H1 (cell line): Measurements from ENCODE around the gene LNPEP. TPM values are rescaled to one million over a fixed set of nuclear protein-coding genes. Genes with fewer than 3 reads are reported as not detected.

Experiments
- CTCF ChIA-PET: fragments of 300-600 bp; sonication (Branson Sonifier 250); formaldehyde crosslinking; loops from one replicate; lab custom pipeline; 2021; ENCODE audit not compliant: partially characterized antibody; lab: Charles Lee
- POLR2A ChIA-PET: fragments of 300-600 bp; sonication (Branson Sonifier 250); formaldehyde crosslinking; loops from one replicate; lab custom pipeline; 2021; ENCODE audit warnings: inconsistent platforms; ENCODE audit not compliant: partially characterized antibody; lab: Charles Lee
- DNase-seq, 2 experiments: peaks; one replicate each; pipeline versions ENCODE4 v3.0.0 to v3.0.0-alpha.2; 2010 to 2022; ENCODE audit warnings: low spot score in 2 of 2, low read depth in 1 of 2, mixed read lengths in 1 of 2
- FAIRE-seq: peaks from 2 replicates; lab custom pipeline; 2011; peaks lifted over from hg19 to GRCh38; lab: Jason Lieb, UNC
- H2AFZ ChIP-seq: 2 replicates; pipeline ENCODE4 v1.8.1; 2012; ENCODE audit warnings: low read length, inconsistent platforms
- H2AK5ac ChIP-seq: 2 replicates; pipeline ENCODE4 v1.6.1; 2013; ENCODE audit warnings: low read depth, low read length
- H2BK120ac ChIP-seq: replicated peaks from 2 replicates; pipeline ENCODE3; 2013; ENCODE audit warnings: low read depth, low read length, inconsistent platforms
- H2BK12ac ChIP-seq: 2 replicates; pipeline ENCODE4 v1.6.1; 2013; ENCODE audit warnings: low read depth, low read length
- H2BK15ac ChIP-seq: 2 replicates; pipeline ENCODE4 v1.6.1; 2013; ENCODE audit warnings: low read length
- H2BK20ac ChIP-seq: 2 replicates; pipeline ENCODE4 v1.6.1; 2013; ENCODE audit warnings: low read length
- H2BK5ac ChIP-seq: 2 replicates; pipeline ENCODE4 v1.6.1; 2013; ENCODE audit warnings: low read depth, low read length
- H3K14ac ChIP-seq: 2 replicates; pipeline ENCODE4 v1.6.1; 2013; ENCODE audit warnings: inconsistent platforms; ENCODE audit not compliant: insufficient read length
- H3K18ac ChIP-seq: 2 replicates; pipeline ENCODE4 v1.6.1; 2013; ENCODE audit warnings: low read length; ENCODE audit errors: extremely low read depth
- H3K23ac ChIP-seq: 2 replicates; pipeline ENCODE4 v1.6.1; 2013; ENCODE audit warnings: inconsistent platforms; ENCODE audit not compliant: insufficient read length
- H3K23me2 ChIP-seq: 2 replicates; pipeline ENCODE4 v1.6.1; 2013; ENCODE audit warnings: low read depth, low read length
- H3K27ac ChIP-seq: 2 replicates; pipeline ENCODE4 v1.6.1; 2011; ENCODE audit warnings: low read depth, low read length, inconsistent platforms
- H3K27me3 ChIP-seq, 4 experiments: replicated peaks in 1 of 4; 1 replicate in 1 of 4; 2 replicates in 3 of 4; pipeline versions ENCODE4 v1.6.1 to v1.8.1; 2011 to 2013; ENCODE audit warnings: low read length in 3 of 4, mild to moderate bottlenecking in 3 of 4, inconsistent platforms in 2 of 4, mixed read lengths in 2 of 4, moderate library complexity in 1 of 4; ENCODE audit not compliant: control insufficient read depth in 3 of 4, insufficient read depth in 3 of 4; ENCODE audit errors: extremely low read depth in 1 of 4
- H3K36me3 ChIP-seq, 4 experiments: 2 replicates each; pipeline versions ENCODE4 v1.6.1 to v1.8.1; 2011 to 2013; ENCODE audit warnings: mild to moderate bottlenecking in 4 of 4, low read length in 3 of 4, moderate library complexity in 2 of 4, control low read depth in 1 of 4, inconsistent platforms in 1 of 4; ENCODE audit not compliant: insufficient read depth in 4 of 4, control insufficient read depth in 2 of 4
- H3K4ac ChIP-seq: replicated peaks from 2 replicates; pipeline ENCODE3; 2013; ENCODE audit warnings: low read length, low read depth, mixed read lengths, inconsistent platforms; ENCODE audit not compliant: insufficient read length
- H3K4me1 ChIP-seq, 4 experiments: replicated peaks in 1 of 4; 1 replicate in 1 of 4; 2 replicates in 3 of 4; pipeline versions ENCODE4 v1.6.1 to v1.8.1; 2011 to 2013; ENCODE audit warnings: low read length in 3 of 4, inconsistent platforms in 2 of 4, mixed read lengths in 1 of 4; ENCODE audit not compliant: insufficient read depth in 4 of 4, control insufficient read depth in 3 of 4
- H3K4me2 ChIP-seq, 2 experiments: 2 replicates each; pipeline versions ENCODE4 v1.6.1 to v1.8.1; 2011 to 2013; ENCODE audit warnings: low read depth in 2 of 2, low read length in 2 of 2, control low read depth in 1 of 2, inconsistent platforms in 1 of 2, mild to moderate bottlenecking in 1 of 2; ENCODE audit not compliant: insufficient read depth in 1 of 2
- H3K4me3 ChIP-seq, 4 experiments: fragments of 200-600, 300-600 bp in 1 of 4; sonication (generic), shearing (Covaris generic), sonication (Bioruptor Twin) in 1 of 4; 2 replicates each; pipeline versions ENCODE4 v1.5.1 to v1.8.1; 2011 to 2016; ENCODE audit warnings: low read length in 4 of 4, low read depth in 3 of 4, control low read depth in 2 of 4, inconsistent platforms in 2 of 4, mild to moderate bottlenecking in 2 of 4, mixed read lengths in 1 of 4, moderate library complexity in 1 of 4; ENCODE audit not compliant: insufficient read depth in 2 of 4; ENCODE audit errors: extremely low read depth in 1 of 4
- H3K56ac ChIP-seq: replicated peaks from 2 replicates; pipeline ENCODE3; 2013; ENCODE audit warnings: low read depth, mild to moderate bottlenecking, mixed read lengths, low read length, inconsistent platforms; ENCODE audit not compliant: insufficient read length
- H3K79me1 ChIP-seq: 2 replicates; pipeline ENCODE4 v1.6.1; 2013; ENCODE audit warnings: low read depth, low read length, control low read depth
- H3K79me2 ChIP-seq, 2 experiments: 2 replicates each; pipeline versions ENCODE4 v1.6.1 to v1.8.1; 2012 to 2013; ENCODE audit warnings: low read length in 2 of 2, mild to moderate bottlenecking in 2 of 2, inconsistent platforms in 1 of 2; ENCODE audit not compliant: insufficient read depth in 2 of 2, control insufficient read depth in 1 of 2
- H3K9ac ChIP-seq, 4 experiments: replicated peaks in 1 of 4; 1 replicate in 1 of 4; 2 replicates in 3 of 4; pipeline versions ENCODE4 v1.6.1 to v1.8.1; 2011 to 2013; ENCODE audit warnings: low read depth in 3 of 4, low read length in 3 of 4, control low read depth in 2 of 4, mild to moderate bottlenecking in 2 of 4, moderate library complexity in 2 of 4, inconsistent platforms in 1 of 4; ENCODE audit errors: extremely low read depth in 1 of 4
- H3K9me3 ChIP-seq, 2 experiments: 2 replicates each; pipeline versions ENCODE4 v1.6.1 to v1.8.1; 2012 to 2013; ENCODE audit warnings: mild to moderate bottlenecking in 2 of 2, moderate library complexity in 2 of 2, control low read depth in 1 of 2, inconsistent platforms in 1 of 2, low read depth in 1 of 2, low read length in 1 of 2, mixed read lengths in 1 of 2; ENCODE audit not compliant: insufficient read depth in 2 of 2
- H4K20me1 ChIP-seq, 2 experiments: replicated peaks in 1 of 2; 2 replicates each; pipeline versions ENCODE3 to v1.8.1; 2011 to 2013; ENCODE audit warnings: inconsistent platforms in 2 of 2, low read length in 2 of 2, mild to moderate bottlenecking in 1 of 2; ENCODE audit not compliant: insufficient read depth in 2 of 2, control insufficient read depth in 1 of 2
- H4K5ac ChIP-seq: 2 replicates; pipeline ENCODE4 v1.6.1; 2013; ENCODE audit warnings: low read length, low read depth, mixed read lengths, inconsistent platforms; ENCODE audit not compliant: insufficient read length
- H4K8ac ChIP-seq: 2 replicates; pipeline ENCODE4 v1.8.0; 2013; ENCODE audit warnings: mild to moderate bottlenecking, moderate library complexity, low read length, inconsistent platforms; ENCODE audit not compliant: insufficient read depth; ENCODE audit errors: extremely low read depth
- H4K91ac ChIP-seq: replicated peaks from 2 replicates; pipeline ENCODE3; 2013; ENCODE audit warnings: low read length, mixed read lengths, inconsistent platforms; ENCODE audit not compliant: insufficient read length
- BCL11A ChIP-seq, 2 experiments: IDR thresholded peaks; one replicate each; pipeline ENCODE4 v1.6.1; 2011; ENCODE audit warnings: low read depth in 2 of 2, low read length in 2 of 2, mild to moderate bottlenecking in 2 of 2
- CHD1 ChIP-seq: IDR thresholded peaks from 2 replicates; pipeline ENCODE4 v1.6.1; 2012; ENCODE audit warnings: low read depth, low read length, improper control_type of control experiment
- CREB1 ChIP-seq: IDR thresholded peaks from 2 replicates; pipeline ENCODE4 v1.6.1; 2012; ENCODE audit warnings: inconsistent platforms
- EGR1 ChIP-seq: IDR thresholded peaks from 2 replicates; pipeline ENCODE4 v1.6.1; 2011; ENCODE audit warnings: low read depth, low read length, borderline replicate concordance
- JUN ChIP-seq: IDR thresholded peaks from 2 replicates; pipeline ENCODE4 v1.6.1; 2011; ENCODE audit warnings: low read depth, mild to moderate bottlenecking, improper control_type of control experiment, low read length
- NANOG ChIP-seq: IDR thresholded peaks from 2 replicates; pipeline ENCODE4 v1.6.1; 2011; ENCODE audit warnings: low read length, low read depth, mild to moderate bottlenecking, inconsistent platforms; ENCODE audit not compliant: insufficient read depth, poor library complexity, severe bottlenecking
- PHF8 ChIP-seq: fragments of 200-600 bp; sonication (generic); conservative IDR thresholded peaks from 2 replicates; pipeline ENCODE4 v1.7.1; 2012; ENCODE audit warnings: low read depth, mild to moderate bottlenecking, inconsistent platforms, low read length, moderate library complexity
- POLR2A ChIP-seq, 2 experiments: IDR thresholded peaks; 1 replicate in 1 of 2; 2 replicates in 1 of 2; pipeline ENCODE4 v1.6.1; 2011; ENCODE audit warnings: low read depth in 2 of 2, low read length in 2 of 2, mild to moderate bottlenecking in 2 of 2; ENCODE audit errors: control extremely low read depth in 1 of 2
- RAD21 ChIP-seq, 2 experiments: IDR thresholded peaks in 1 of 2; conservative IDR thresholded peaks in 1 of 2; 2 replicates each; pipeline ENCODE4 v1.6.1; 2011; ENCODE audit warnings: low read depth in 2 of 2, low read length in 2 of 2, improper control_type of control experiment in 1 of 2, inconsistent platforms in 1 of 2, mild to moderate bottlenecking in 1 of 2, moderate library complexity in 1 of 2
- SAP30 ChIP-seq: fragments of 300-600 bp; sonication (generic); IDR thresholded peaks from 2 replicates; pipeline ENCODE4 v1.7.1; 2012; ENCODE audit warnings: low read length, moderate library complexity, mild to moderate bottlenecking, inconsistent platforms; ENCODE audit not compliant: insufficient read depth, insufficient replicate concordance
- SIRT6 ChIP-seq: IDR thresholded peaks from one replicate; pipeline ENCODE4 v1.7.1; 2012; ENCODE audit warnings: low read length, inconsistent platforms
- SIX5 ChIP-seq: IDR thresholded peaks from 2 replicates; pipeline ENCODE4 v1.6.1; 2011; ENCODE audit warnings: mild to moderate bottlenecking, low read depth, low read length
- SRF ChIP-seq: IDR thresholded peaks from 2 replicates; pipeline ENCODE4 v1.6.1; 2011; ENCODE audit warnings: mild to moderate bottlenecking, low read depth, low read length, moderate library complexity
- TBP ChIP-seq: IDR thresholded peaks from 2 replicates; pipeline ENCODE4 v1.6.1; 2011; ENCODE audit warnings: low read depth, low read length, improper control_type of control experiment
- TCF12 ChIP-seq: IDR thresholded peaks from 2 replicates; pipeline ENCODE4 v1.6.1; 2011; ENCODE audit warnings: low read depth, mild to moderate bottlenecking, low read length
- WGBS, 2 experiments: shearing (Covaris generic) in 1 of 2; methylation state at CpG; one replicate each; pipeline versions ENCODE4 v1.1.6 to v1.1.7; 2013 to 2015; ENCODE audit warnings: low lambda C conversion rate in 2 of 2, mixed read lengths in 2 of 2, inconsistent platforms in 1 of 2, low coverage in 1 of 2, missing lambda C conversion rate in 1 of 2; ENCODE audit not compliant: insufficient replicate concordance in 2 of 2, insufficient coverage in 1 of 2, insufficient read length in 1 of 2; ENCODE audit errors: extremely low coverage in 1 of 2, missing lambda C conversion rate in 1 of 2; 5-methylcytosine and 5-hydroxymethylcytosine counted together
- polyA plus RNA-seq, 7 experiments: library from polyadenylated mRNA; depleted of rRNA in 3 of 7; stranded (reverse) in 5 of 7; unstranded in 2 of 7; fragments of >200 nt in 5 of 7; fragments of 200-250 nt in 2 of 7; gene quantifications; 1 replicate in 5 of 7; 2 replicates in 1 of 7; 4 replicates in 1 of 7; pipeline versions ENCODE4 v1.2.1 to v1.2.3, GENCODE V29; 2011 to 2013; ENCODE audit warnings: missing spikeins in 2 of 7, mixed read lengths in 2 of 7
- total RNA-seq: library from RNA; stranded (reverse); fragmentation: NEBNext Ultra II Directional; extraction: Animal tissue kit (Norgen Biotek cat#: 25700); gene quantifications from 2 replicates; pipeline ENCODE4 v1.2.1, GENCODE V29; 2021
- TF ChIP-seq, protein P1 (sequence below): IDR thresholded peaks from 2 replicates; pipeline ENCODE4 v1.6.1; 2012; ENCODE audit warnings: inconsistent platforms

LNPEP gene
- total and polyA plus RNA-seq, 2 of the 8 experiments (the other 6 are each of a cell fraction or from before 2014, with no cell fraction given), result 1.8 to 4.5 TPM

DNA sequence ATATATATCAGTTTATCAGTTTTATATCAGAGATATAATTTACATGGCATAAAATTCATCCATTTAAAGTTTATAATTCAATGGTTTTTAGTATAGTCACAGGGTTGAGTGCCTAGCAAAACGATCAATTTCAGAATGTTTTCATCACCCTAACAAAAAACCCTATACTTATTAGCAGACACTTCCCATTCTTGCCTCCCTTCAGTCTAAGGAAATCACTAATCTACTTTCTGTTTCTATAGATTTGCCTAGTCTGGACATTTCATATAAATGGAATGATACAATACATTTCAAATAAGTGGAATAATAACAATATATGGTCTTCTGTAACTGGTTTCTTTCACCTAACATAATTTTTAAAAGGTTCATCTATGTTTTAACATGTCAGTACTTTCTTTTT lies 9.6 kb upstream of the LNPEP start:
- CTCF ChIA-PET, result no interaction called here
- Histone ChIP-seq H3K27ac (no peak overlapping the region), H3K79me1 (no peaks in the 10 kb centered on the region), H2AFZ (no peak overlapping the region), H2BK20ac (no peak overlapping the region), H2BK12ac (no peak overlapping the region), H4K8ac (no peak overlapping the region), H3K23ac (no peak overlapping the region), H3K4me2 (no peak overlapping the region), H3K23me2 (no peaks in the 10 kb centered on the region), H2BK5ac (no peak overlapping the region), H4K91ac (no peak overlapping the region), H3K14ac (no peak overlapping the region), H3K27me3 (no peaks in the 10 kb centered on the region), H3K36me3 (no peaks in the 10 kb centered on the region), H4K5ac (no peak overlapping the region), H3K18ac (no peak overlapping the region), H3K9ac (no peak overlapping the region), H3K4me3 (no peak overlapping the region), H2BK120ac (no peak overlapping the region), H2AK5ac (no peak overlapping the region), H2BK15ac (no peak overlapping the region), H3K4me1 (peaks cover 0 to 4% (median 3%) of the 10 kb centered on the region in 4 experiments; a peak in 4 of 7 replicates), H3K9me3 (no peaks in the 10 kb centered on the region), H4K20me1 (no peaks in the 10 kb centered on the region), H3K79me2 (no peaks in the 10 kb centered on the region), H3K4ac (no peak overlapping the region), H3K56ac (no peak overlapping the region)
- POLR2A ChIA-PET, result no interaction called here
- 100% methylated on average over 1 of the region's 1 CpG; no CpG with 5 or more reads in 1 of the 2 experiments for WGBS, 2 experiments
- DNase-seq (no peak), FAIRE-seq (no peak)
- TF ChIP-seq SIRT6, result no peak
- TF ChIP-seq BCL11A (IDR thresholded peaks at IDR 0.05; ENCODE audit: low read depth in 2 of 2, low read length in 2 of 2), result no peak
- no peak for TF ChIP-seq PHF8
- TF ChIP-seq SAP30, result no peak
- TF ChIP-seq, protein P1, sequence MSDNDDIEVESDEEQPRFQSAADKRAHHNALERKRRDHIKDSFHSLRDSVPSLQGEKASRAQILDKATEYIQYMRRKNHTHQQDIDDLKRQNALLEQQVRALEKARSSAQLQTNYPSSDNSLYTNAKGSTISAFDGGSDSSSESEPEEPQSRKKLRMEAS, result no peak
- TF ChIP-seq CREB1, result no peak
- no peak for TF ChIP-seq EGR1
- TF ChIP-seq POLR2A (IDR thresholded peaks at IDR 0.05; ENCODE audit: control extremely low read depth in 1 of 2, low read depth in 2 of 2, low read length in 2 of 2), result no peak
- no peak for TF ChIP-seq RAD21 (IDR thresholded peaks at IDR 0.05 in 1 of 2, conservative IDR thresholded peaks at IDR 0.05 in 1 of 2; ENCODE audit: low read depth in 2 of 2, low read length in 2 of 2)
- no peak for TF ChIP-seq NANOG
- no peak for TF ChIP-seq SIX5
- no peak for TF ChIP-seq JUN
- no peak for TF ChIP-seq SRF
- TF ChIP-seq CHD1, result no peak
- TF ChIP-seq TCF12, result no peak
- TF ChIP-seq TBP, result no peak
